Esophagus muscularis mucosa (tissue), 3 donors: ENCODE results near the gene BDKRB2.

Experiments
- POLR2A ChIP-seq: fragments of 450-650 bp; IDR thresholded peaks from one replicate; pipeline ENCODE4 v1.6.1; 2017; ENCODE audit warnings: antibody characterized with exemption, moderate library complexity, mild to moderate bottlenecking, low read depth
- TF ChIP-seq, protein P1 (sequence below), 3 experiments: fragments of 200-600 bp in 2 of 3; fragments of 450-650 bp in 1 of 3; sonication (generic) in 2 of 3; IDR thresholded peaks; one replicate each; pipeline ENCODE4 v1.5.1; 2017 to 2019; ENCODE audit warnings: antibody characterized with exemption in 3 of 3, mild to moderate bottlenecking in 2 of 3, moderate library complexity in 1 of 3

- peak; percentile 68 for TF ChIP-seq POLR2A
- TF ChIP-seq, protein P1, sequence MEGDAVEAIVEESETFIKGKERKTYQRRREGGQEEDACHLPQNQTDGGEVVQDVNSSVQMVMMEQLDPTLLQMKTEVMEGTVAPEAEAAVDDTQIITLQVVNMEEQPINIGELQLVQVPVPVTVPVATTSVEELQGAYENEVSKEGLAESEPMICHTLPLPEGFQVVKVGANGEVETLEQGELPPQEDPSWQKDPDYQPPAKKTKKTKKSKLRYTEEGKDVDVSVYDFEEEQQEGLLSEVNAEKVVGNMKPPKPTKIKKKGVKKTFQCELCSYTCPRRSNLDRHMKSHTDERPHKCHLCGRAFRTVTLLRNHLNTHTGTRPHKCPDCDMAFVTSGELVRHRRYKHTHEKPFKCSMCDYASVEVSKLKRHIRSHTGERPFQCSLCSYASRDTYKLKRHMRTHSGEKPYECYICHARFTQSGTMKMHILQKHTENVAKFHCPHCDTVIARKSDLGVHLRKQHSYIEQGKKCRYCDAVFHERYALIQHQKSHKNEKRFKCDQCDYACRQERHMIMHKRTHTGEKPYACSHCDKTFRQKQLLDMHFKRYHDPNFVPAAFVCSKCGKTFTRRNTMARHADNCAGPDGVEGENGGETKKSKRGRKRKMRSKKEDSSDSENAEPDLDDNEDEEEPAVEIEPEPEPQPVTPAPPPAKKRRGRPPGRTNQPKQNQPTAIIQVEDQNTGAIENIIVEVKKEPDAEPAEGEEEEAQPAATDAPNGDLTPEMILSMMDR (IDR thresholded peaks at IDR 0.05), result no peak
Measured at GRCh38 chr14:96204151-96205058, at the start of gene BDKRB2.
